Measurements from ENCODE around the gene TMEM176B.

DNA sequence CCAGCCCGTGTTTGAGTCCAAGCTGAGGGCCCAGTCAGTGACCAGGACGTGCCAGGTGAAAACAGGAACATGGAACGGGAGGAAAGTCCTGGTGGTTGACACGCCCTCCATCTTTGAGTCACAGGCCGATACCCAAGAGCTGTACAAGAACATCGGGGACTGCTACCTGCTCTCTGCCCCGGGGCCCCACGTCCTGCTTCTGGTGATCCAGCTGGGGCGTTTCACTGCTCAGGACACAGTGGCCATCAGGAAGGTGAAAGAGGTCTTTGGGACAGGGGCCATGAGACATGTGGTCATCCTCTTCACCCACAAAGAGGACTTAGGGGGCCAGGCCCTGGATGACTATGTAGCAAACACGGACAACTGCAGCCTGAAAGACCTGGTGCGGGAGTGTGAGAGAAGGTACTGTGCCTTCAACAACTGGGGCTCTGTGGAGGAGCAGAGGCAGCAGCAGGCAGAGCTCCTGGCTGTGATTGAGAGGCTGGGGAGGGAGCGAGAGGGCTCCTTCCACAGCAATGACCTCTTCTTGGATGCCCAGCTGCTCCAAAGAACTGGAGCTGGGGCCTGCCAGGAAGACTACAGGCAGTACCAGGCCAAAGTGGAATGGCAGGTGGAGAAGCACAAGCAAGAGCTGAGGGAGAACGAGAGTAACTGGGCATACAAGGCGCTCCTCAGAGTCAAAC is 57.7 kb downstream of the TMEM176B start:
- TF ChIP-seq, protein P1, sequence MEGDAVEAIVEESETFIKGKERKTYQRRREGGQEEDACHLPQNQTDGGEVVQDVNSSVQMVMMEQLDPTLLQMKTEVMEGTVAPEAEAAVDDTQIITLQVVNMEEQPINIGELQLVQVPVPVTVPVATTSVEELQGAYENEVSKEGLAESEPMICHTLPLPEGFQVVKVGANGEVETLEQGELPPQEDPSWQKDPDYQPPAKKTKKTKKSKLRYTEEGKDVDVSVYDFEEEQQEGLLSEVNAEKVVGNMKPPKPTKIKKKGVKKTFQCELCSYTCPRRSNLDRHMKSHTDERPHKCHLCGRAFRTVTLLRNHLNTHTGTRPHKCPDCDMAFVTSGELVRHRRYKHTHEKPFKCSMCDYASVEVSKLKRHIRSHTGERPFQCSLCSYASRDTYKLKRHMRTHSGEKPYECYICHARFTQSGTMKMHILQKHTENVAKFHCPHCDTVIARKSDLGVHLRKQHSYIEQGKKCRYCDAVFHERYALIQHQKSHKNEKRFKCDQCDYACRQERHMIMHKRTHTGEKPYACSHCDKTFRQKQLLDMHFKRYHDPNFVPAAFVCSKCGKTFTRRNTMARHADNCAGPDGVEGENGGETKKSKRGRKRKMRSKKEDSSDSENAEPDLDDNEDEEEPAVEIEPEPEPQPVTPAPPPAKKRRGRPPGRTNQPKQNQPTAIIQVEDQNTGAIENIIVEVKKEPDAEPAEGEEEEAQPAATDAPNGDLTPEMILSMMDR (IDR thresholded peaks at IDR 0.05), result no peak
- TF ChIP-seq POLR2AphosphoS5 (IDR thresholded peaks at IDR 0.05), result no peak
- TF ChIP-seq EP300 (IDR thresholded peaks at IDR 0.05), result no peak
